GM23248 (cell line): ENCODE data around the gene ITGB2. TPM values are rescaled to one million over a fixed set of nuclear protein-coding genes. Genes with fewer than 3 reads are reported as not detected.

Experiments used
- DNase-seq: peaks from one replicate; pipeline ENCODE4 v3.0.0-alpha.2; 2015
- H2AFZ ChIP-seq: fragments of 200-600 bp; sonication (generic); 2 replicates; pipeline ENCODE4 v1.6.1; 2016; ENCODE audit warnings: antibody characterized with exemption
- H3F3A ChIP-seq: fragments of 200-600 bp; sonication (generic); 2 replicates; pipeline ENCODE4 v1.6.1; 2016; ENCODE audit warnings: mild to moderate bottlenecking, antibody characterized with exemption, mixed run types; ENCODE audit not compliant: insufficient read depth
- H3K27ac ChIP-seq: fragments of 200-600 bp; sonication (generic); 2 replicates; pipeline ENCODE4 v1.5.1; 2016; ENCODE audit warnings: mild to moderate bottlenecking
- H3K27me3 ChIP-seq: fragments of 200-600 bp; sonication (generic); replicated peaks from 2 replicates; pipeline ENCODE4 v1.6.1; 2016; ENCODE audit warnings: mild to moderate bottlenecking; ENCODE audit not compliant: insufficient read depth
- H3K36me3 ChIP-seq: fragments of 200-600 bp; sonication (generic); 2 replicates; pipeline ENCODE4 v1.6.1; 2016; ENCODE audit warnings: low read depth, mild to moderate bottlenecking
- H3K4me1 ChIP-seq: fragments of 200-600 bp; sonication (generic); 2 replicates; pipeline ENCODE4 v1.6.1; 2016; ENCODE audit warnings: mild to moderate bottlenecking; ENCODE audit not compliant: insufficient read depth
- H3K4me2 ChIP-seq: fragments of 200-600 bp; sonication (generic); one replicate; pipeline ENCODE4 v1.6.1; 2016; ENCODE audit warnings: mild to moderate bottlenecking; ENCODE audit not compliant: unreplicated experiment
- H3K4me3 ChIP-seq: fragments of 200-600 bp; sonication (generic); 2 replicates; pipeline ENCODE4 v1.5.1; 2016; ENCODE audit warnings: mild to moderate bottlenecking
- H3K79me2 ChIP-seq: fragments of 200-600 bp; sonication (generic); 2 replicates; pipeline ENCODE4 v1.6.1; 2016; ENCODE audit warnings: mild to moderate bottlenecking; ENCODE audit not compliant: insufficient read depth
- H3K9ac ChIP-seq: fragments of 200-600 bp; sonication (generic); 2 replicates; pipeline ENCODE4 v1.6.1; 2016; ENCODE audit warnings: mild to moderate bottlenecking
- H3K9me2 ChIP-seq: fragments of 200-600 bp; sonication (generic); 2 replicates; pipeline ENCODE4 v1.6.1; 2016; ENCODE audit warnings: mixed run types, mild to moderate bottlenecking, moderate library complexity; ENCODE audit not compliant: insufficient read depth
- H3K9me3 ChIP-seq: fragments of 200-600 bp; sonication (generic); one replicate; pipeline ENCODE4 v1.6.1; 2017; ENCODE audit warnings: low read depth
- H4K20me1 ChIP-seq: fragments of 200-600 bp; sonication (generic); 2 replicates; pipeline ENCODE4 v1.6.0; 2016; ENCODE audit not compliant: insufficient read depth
- EZH2 ChIP-seq: fragments of 200-600 bp; sonication (generic); IDR thresholded peaks from 2 replicates; pipeline ENCODE4 v1.6.1; 2018; ENCODE audit warnings: antibody characterized with exemption, mild to moderate bottlenecking; ENCODE audit not compliant: insufficient read depth, poor library complexity, severe bottlenecking
- EZH2phosphoT487 ChIP-seq: fragments of 200-600 bp; sonication (generic); IDR thresholded peaks from 2 replicates; pipeline ENCODE4 v1.6.1; 2018; ENCODE audit warnings: antibody characterized with exemption, moderate library complexity, mild to moderate bottlenecking, low read depth; ENCODE audit not compliant: insufficient read depth
- WGBS, 2 experiments: methylation state at CpG; one replicate each; pipeline ENCODE4 v1.1.6; 2015 to 2017; ENCODE audit warnings: low lambda C conversion rate in 2 of 2, low coverage in 1 of 2; ENCODE audit errors: missing lambda C conversion rate in 2 of 2; 5-methylcytosine and 5-hydroxymethylcytosine counted together
- in situ Hi-C: fragments of 300-500 bp; cut with MboI; formaldehyde crosslinking; loops from 2 replicates; pipeline ENCODE4 v1.15.0; 2020
- polyA plus RNA-seq: library from polyadenylated mRNA; unstranded; fragments of >200 nt; fragmentation: Nextera tagmentation; extraction: Ambion mirVana; gene quantifications from 2 replicates; pipeline ENCODE4 v1.2.1, GENCODE V29; 2016
- total RNA-seq: library from RNA; depleted of rRNA; stranded (reverse); fragments of >200 nt; shearing (Covaris generic); gene quantifications from 2 replicates; pipeline ENCODE4 v1.2.3, GENCODE V29; 2014

ITGB2 gene
- total and polyA plus RNA-seq, 2 experiments from 2014 or later: 1.3 to 2.2 TPM

DNA sequence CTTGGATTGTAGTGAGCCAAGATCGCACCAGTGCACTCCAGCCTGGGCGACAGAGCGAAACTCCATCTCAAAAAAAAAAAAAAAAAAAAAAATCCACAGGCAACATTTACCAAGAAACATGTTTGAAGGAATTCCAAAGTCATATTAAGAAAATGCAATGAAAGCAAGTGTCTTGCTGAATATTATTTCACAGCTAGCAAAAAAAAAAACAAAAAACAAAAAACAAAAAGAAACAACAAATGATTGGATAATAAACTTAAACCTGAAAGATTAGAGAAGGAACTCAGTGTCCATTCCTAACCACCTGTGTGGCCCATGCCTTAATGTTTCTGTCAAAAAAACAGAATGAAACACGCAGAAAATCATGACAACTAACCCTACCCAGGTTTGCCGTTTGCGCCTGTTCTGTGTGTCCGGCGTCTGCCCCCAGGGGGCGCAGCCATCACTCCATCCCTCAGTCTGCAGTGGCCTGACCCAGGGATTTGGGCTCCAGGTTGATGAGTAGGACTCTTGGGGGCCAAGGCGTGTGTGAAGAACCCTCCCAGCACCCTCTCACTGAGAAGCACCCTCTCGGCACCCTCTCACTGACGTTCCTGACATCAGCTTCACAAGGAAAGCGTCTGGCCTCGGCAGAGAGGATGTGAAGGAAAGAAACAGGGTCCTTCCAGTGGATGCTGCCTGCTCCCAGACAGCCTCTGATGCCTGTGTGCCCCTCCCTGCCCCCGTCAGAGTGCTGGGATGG, 28.0 kb downstream of the ITGB2 start:
- DNase-seq: peak; percentile 71
- in situ Hi-C loops: no loop called here
- H3K4me1 ChIP-seq: no peaks in the 10 kb centered on the region
- H3K27ac ChIP-seq: no peak overlapping the region
- H3K27me3 ChIP-seq: no peaks in the 10 kb centered on the region
- no peak overlapping the region for H2AFZ ChIP-seq
- TF ChIP-seq EZH2phosphoT487 (no peak), EZH2 (no peak)
- H3K36me3 ChIP-seq: no peaks in the 10 kb centered on the region
- H3K4me2 ChIP-seq: no peak overlapping the region
- H3K9me3 ChIP-seq: no peaks in the 10 kb centered on the region
- H3F3A ChIP-seq: no peaks in the 10 kb centered on the region
- no peaks in the 10 kb centered on the region for H3K9me2 ChIP-seq
- 35 to 36% methylated on average over 15 of the region's 15 CpGs for WGBS, 2 experiments
- H3K4me3 ChIP-seq: no peak overlapping the region
- H3K9ac ChIP-seq: no peak overlapping the region
- H4K20me1 ChIP-seq: no peaks in the 10 kb centered on the region
- no peaks in the 10 kb centered on the region for H3K79me2 ChIP-seq

GRCh38 chr21:44892095-44892494, 28.6 kb downstream of the ITGB2 start:
- WGBS, 2 experiments: 71 to 72% methylated on average over 16 to 17 of the region's 19 CpGs
- no peaks in the 10 kb centered on the region for H3K9me2 ChIP-seq
- H2AFZ ChIP-seq: no peak overlapping the region
- in situ Hi-C loops: no loop called here
- DNase-seq: no peak
- H3K4me1 ChIP-seq: no peaks in the 10 kb centered on the region
- H3F3A ChIP-seq: no peaks in the 10 kb centered on the region
- no peaks in the 10 kb centered on the region for H3K9me3 ChIP-seq
- no peak overlapping the region for H3K4me2 ChIP-seq
- TF ChIP-seq EZH2 (no peak), EZH2phosphoT487 (no peak)
- no peaks in the 10 kb centered on the region for H3K27me3 ChIP-seq
- no peak overlapping the region for H3K9ac ChIP-seq
- no peaks in the 10 kb centered on the region for H4K20me1 ChIP-seq
- H3K36me3 ChIP-seq: no peaks in the 10 kb centered on the region
- H3K79me2 ChIP-seq: no peaks in the 10 kb centered on the region
- no peak overlapping the region for H3K27ac ChIP-seq
- no peak overlapping the region for H3K4me3 ChIP-seq

GRCh38 chr21:44891631-44892031, 29.1 kb downstream of the ITGB2 start:
- Histone ChIP-seq H4K20me1 (no peaks in the 10 kb centered on the region), H3K79me2 (no peaks in the 10 kb centered on the region), H3K9me2 (no peaks in the 10 kb centered on the region), H3K4me1 (no peaks in the 10 kb centered on the region), H3K9me3 (no peaks in the 10 kb centered on the region), H3K9ac (no peak overlapping the region), H3K4me3 (no peak overlapping the region), H2AFZ (no peak overlapping the region), H3K4me2 (no peak overlapping the region), H3K27me3 (no peaks in the 10 kb centered on the region), H3K27ac (no peak overlapping the region), H3K36me3 (no peaks in the 10 kb centered on the region), H3F3A (no peaks in the 10 kb centered on the region)
- no peak for DNase-seq
- WGBS, 2 experiments: 79 to 80% methylated on average over 13 to 14 of the region's 15 CpGs
- TF ChIP-seq EZH2 (no peak), EZH2phosphoT487 (no peak)
- in situ Hi-C loops: no loop called here

- no peak for DNase-seq
- H3K79me2 ChIP-seq: no peaks in the 10 kb centered on the region
- H2AFZ ChIP-seq: no peak overlapping the region
- TF ChIP-seq EZH2phosphoT487: no peak
- no peak for TF ChIP-seq EZH2
- no peaks in the 10 kb centered on the region for H4K20me1 ChIP-seq
- no peaks in the 10 kb centered on the region for H3K9me3 ChIP-seq
- H3K4me1 ChIP-seq: no peaks in the 10 kb centered on the region
- H3K4me3 ChIP-seq: no peak overlapping the region
- H3K36me3 ChIP-seq: no peaks in the 10 kb centered on the region
- H3K27me3 ChIP-seq: no peaks in the 10 kb centered on the region
- no peak overlapping the region for H3K9ac ChIP-seq
- no peaks in the 10 kb centered on the region for H3F3A ChIP-seq
- 78 to 85% methylated on average over 9 of the region's 9 CpGs for WGBS, 2 experiments
- in situ Hi-C loops: no loop called here
- H3K27ac ChIP-seq: no peak overlapping the region
- H3K4me2 ChIP-seq: no peak overlapping the region
- no peaks in the 10 kb centered on the region for H3K9me2 ChIP-seq
Observed at GRCh38 chr21:44890961-44891541, 29.6 kb downstream of the ITGB2 start.
